ENCODE data around the gene ABCA4.

The ABCA4 gene

DNA sequence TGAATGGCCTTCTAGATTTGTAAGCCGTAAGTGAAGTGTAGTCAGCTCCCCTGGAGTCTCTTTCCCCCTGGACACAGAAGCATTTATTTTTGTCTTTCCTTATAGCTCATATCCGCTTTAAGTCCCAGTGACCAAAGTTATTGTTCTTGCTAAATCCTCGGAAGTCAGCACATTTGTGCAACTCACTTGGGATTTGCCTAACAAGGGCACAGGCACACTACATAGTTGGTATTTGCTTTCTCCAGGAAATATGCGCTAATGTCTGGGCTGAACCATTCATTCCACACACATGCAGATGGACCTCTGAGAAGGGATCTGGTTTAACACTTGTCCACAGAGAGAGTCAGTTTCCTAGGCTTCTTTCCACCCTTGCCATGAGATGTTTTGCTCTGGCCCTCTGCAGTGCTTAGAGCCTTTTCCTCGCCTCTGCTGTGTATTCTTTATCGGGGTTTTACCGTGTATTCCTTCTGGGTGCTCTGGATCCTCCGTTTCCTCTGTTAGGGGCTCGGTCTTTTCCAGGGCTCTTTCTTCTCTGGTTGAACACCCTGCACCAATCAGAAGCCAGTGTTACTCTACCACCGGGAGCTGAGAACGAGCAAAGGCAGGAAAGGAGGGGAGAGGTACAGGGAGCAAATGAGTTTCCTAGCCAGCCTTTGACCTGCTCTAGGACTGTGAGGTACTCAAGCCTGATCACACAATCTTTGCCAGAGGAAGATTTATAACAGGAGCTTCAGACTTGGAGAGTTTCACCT lies 72.4 kb downstream of the ABCA4 start:
- DNase-seq: no peak

GRCh38 chr1:94047949-94048348 lies 73.0 kb downstream of the ABCA4 start:
- no peak for DNase-seq

- DNase-seq: peak in 1 of 5 donors; percentile 28
Observed at GRCh38 chr1:94045465-94046056, 75.4 kb downstream of the ABCA4 start.

GRCh38 chr1:94044891-94045290 lies 76.1 kb downstream of the ABCA4 start:
- DNase-seq: no peak

DNA sequence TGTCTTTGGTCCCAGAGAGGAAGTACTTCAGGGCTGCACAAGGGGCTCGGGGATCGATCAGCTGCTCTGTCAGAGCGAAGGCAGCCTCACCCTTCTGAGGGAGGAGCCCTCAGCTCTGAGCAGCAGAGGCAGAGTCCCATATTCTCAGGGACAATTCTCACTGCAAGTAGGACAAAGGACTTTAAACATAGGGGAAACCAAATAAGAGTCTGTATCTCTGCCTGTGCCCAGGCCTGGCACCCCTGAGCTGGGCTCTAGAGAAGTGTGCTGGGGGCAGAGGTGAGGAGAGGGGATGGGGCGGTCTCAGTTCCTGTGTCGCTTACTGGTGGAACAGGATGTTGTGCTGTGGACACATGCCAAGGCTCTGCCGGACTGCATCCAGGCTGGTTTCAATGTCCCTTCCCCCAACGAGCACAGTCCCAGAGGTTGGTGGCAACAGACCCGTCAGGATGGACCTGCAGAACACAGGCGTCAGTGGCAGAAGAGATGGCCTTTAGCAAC lies 76.6 kb downstream of the ABCA4 start:
- no peak for DNase-seq

DNA sequence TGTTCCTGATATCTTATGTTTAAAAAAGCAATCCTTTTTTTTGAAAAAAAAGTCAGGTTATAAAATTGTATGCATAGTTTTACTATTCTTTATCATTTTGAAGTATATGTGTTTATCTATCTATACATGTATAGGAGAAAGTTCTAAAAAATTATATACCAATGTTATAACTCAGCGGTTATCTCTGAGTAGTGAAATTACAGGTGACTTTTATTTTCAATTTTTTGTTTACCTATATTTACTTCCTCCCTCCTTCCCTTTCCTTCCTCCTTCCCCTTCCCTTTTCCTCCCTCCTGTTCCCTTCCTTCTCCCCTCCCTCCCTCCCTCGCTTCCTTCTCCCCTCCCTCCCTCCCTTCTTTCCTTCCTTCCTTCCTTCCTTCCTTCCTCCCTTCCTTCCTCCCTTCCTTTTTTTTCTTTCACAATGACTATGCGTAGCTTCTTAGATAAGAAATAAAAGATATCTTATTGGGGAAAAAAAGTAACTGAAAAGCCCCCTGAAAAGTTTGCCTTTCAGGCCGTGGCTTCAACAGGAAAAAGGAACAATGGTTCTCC lies 77.1 kb downstream of the ABCA4 start:
- DNase-seq: no peak

GRCh38 chr1:94042388-94042787 lies 78.6 kb downstream of the ABCA4 start:
- no peak for DNase-seq

GRCh38 chr1:94039871-94040569 lies 80.9 kb downstream of the ABCA4 start:
- DNase-seq: no peak

GRCh38 chr1:94039514-94039870 lies 81.5 kb downstream of the ABCA4 start:
- peak in 4 of 5 donors; percentile 19 to 52 (median 31) for DNase-seq

GRCh38 chr1:94038511-94038910 lies 82.4 kb downstream of the ABCA4 start:
- DNase-seq: no peak

DNA sequence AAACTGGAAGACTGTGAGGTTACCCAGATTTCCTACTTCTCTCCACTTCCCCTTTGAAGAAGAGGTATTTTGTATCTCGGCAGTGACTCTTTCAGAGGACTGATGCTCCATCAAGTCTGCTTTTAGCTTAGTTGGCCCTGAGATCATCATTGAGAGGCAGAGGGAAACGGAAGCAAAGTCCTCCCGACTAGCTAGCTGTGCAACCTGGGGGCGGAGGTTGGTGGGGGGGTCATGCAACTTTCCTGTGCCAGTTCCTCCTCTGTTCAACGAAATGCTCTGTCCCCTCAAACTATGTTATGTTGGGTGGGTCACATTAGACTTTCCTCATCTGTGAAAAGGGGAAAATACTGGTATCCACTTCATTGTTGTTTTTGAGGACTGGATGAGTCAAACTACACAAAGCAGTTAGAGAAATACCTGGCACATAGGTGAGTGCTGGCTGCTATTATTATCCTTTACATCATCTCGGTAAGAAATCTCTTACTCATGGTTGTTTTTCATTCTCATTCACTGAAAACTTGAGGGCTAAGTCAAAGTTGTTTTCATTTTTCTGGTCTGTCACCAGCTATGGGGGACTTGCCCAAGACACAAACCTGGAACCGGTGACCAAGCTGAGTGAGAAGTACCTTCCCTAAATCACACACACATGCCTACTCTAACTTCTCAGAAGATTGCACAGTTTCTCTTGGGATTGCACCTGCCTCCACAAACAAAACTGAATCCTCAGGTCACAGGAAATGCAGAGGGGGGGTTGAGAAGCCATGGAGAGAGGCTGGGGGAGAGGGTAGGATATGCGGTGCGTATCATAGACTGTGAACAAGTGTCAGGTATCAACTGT lies 83.3 kb downstream of the ABCA4 start:
- DNase-seq: peak in 1 of 5 donors; percentile 15

- DNase-seq: no peak
Observed at GRCh38 chr1:94036730-94037129, 84.2 kb downstream of the ABCA4 start.

- no peak for DNase-seq
Observed at GRCh38 chr1:94033849-94034248, 87.1 kb downstream of the ABCA4 start.

DNA sequence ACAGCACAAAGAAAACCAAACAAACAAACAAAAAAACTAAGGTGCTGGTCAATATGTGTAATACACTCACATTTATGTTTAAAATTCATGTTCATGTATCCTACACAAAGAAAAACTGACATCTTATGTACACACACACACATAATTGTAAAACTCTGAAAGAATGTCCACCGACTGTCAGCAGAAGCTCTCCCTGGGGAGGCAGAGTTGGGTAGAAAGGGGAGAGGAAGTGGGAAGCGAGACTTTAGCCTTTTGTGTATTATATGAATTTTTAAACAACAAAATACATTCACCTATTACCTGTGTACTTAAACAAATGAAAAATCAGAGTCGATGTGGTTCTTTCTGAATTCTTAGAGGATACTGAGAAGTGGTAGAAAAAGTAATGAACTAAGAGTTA lies 88.3 kb downstream of the ABCA4 start:
- no peak for DNase-seq

DNA sequence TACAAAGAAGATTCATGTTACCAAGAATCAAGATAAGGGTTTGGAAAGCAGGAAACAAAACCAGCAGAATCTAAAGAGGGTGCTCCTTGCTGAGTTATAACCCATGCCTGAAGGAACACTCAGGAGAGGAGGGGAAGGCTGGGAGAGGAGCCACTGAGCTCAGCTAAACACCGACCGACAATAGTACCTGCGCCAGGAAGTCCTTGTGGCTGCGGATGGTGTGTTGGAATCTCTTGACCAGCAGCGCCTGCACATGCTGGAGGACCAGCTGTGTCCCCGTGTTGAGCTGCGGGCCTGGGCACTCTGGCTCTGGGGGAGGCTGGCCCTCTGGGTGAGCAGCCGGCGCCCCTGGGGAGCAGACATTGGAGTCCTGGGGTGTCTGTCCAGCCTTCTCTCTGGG lies 89.4 kb downstream of the ABCA4 start:
- DNase-seq: no peak

GRCh38 chr1:94031154-94031553 lies 89.8 kb downstream of the ABCA4 start:
- DNase-seq: no peak

- no peak for DNase-seq
Observed at GRCh38 chr1:94029130-94029993, 91.6 kb downstream of the ABCA4 start.

- no peak for DNase-seq
Observed at GRCh38 chr1:94027721-94028515, 93.0 kb downstream of the ABCA4 start.

DNA sequence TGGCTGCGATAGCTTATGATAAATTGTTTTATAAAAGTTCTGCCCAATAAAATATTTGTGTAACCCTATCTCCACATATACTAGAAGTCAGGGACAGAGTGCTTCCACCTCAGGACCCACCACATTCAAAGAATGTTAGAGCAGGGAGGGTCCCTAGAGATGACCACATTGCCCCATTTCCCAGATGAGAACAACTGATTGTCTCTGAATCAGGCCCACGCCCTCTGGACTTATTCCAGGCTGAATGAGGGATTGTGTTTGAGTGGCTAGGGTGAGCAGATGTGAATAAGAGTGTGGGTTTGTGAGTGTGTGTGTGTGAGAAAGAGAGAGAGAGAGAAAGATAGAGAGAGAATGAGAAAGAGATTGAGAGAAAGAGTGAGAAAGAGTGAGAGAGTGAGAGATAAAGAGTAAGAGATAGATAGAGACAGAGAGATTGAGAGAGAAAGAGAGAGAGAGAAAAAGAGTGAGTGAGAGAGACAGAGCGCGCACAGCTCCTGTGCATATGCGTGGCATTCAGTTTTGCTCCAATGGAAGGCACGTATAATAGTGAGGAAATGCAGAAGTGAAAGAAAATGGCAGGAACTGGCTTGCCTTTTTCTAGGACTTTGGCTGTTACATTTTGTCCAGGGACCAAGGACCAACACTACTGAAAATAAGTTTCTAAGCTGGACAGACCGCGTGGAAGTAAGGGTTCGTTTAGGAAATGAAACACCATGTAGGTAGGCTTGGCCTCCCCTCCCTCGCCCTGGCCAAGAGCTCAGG lies 94.1 kb downstream of the ABCA4 start:
- no peak for DNase-seq

Measured in T-helper 1 cell (primary cell).